Measurements from ENCODE around the gene KIAA1210.
"Not testable (repeated sequence)": the region's sequence is repeated elsewhere in the genome, so short reads cannot be mapped to it uniquely, and the experiment has no call there.

The KIAA1210 gene

GRCh38 chrX:119030990-119031389 lies 96.6 kb downstream of the KIAA1210 start:
- no peak for DNase-seq (ENCODE audit: low spot score)
- Histone ChIP-seq H3K4me1 (ENCODE audit: insufficient read depth, poor library complexity, severe bottlenecking) (no peaks in the 10 kb centered on the region), H3K27me3 (ENCODE audit: insufficient read depth, poor library complexity, severe bottlenecking) (no peaks in the 10 kb centered on the region), H3K9me3 (ENCODE audit: severe bottlenecking) (no peaks in the 10 kb centered on the region), H3K4me3 (ENCODE audit: severe bottlenecking) (no peak overlapping the region), H3K27ac (ENCODE audit: poor library complexity, severe bottlenecking) (no peak overlapping the region), H3K36me3 (ENCODE audit: low read depth) (no peaks in the 10 kb centered on the region)
- ATAC-seq (ENCODE audit: low read depth) = no peak
- TF ChIP-seq CTCF (IDR thresholded peaks at IDR 0.05; ENCODE audit: poor library complexity, severe bottlenecking) = no peak

DNA sequence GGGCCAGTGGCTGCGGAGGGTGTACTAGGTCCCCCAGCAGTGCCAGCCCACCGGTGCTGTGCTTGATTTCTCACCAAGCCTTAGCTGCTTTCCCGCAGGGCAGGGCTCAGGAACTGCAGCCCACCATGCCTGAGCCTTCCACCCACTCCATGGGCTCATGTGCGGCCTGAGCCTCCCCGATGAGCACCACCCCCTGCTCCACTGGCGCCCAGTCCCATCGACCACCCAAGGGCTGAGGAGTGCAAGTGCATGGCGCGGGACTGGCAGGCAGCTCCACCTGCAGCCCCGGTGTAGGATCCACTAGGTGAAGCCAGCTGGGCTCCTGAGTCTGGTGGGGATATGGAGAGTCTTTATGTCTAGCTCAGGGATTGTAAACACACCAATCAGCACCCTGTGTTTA lies 98.0 kb downstream of the KIAA1210 start:
- not testable (repeated sequence) for ATAC-seq (ENCODE audit: low read depth); H3K36me3 ChIP-seq (ENCODE audit: low read depth); H3K27ac ChIP-seq (ENCODE audit: poor library complexity, severe bottlenecking); H3K4me1 ChIP-seq (ENCODE audit: insufficient read depth, poor library complexity, severe bottlenecking); DNase-seq (ENCODE audit: low spot score); H3K27me3 ChIP-seq (ENCODE audit: insufficient read depth, poor library complexity, severe bottlenecking); H3K4me3 ChIP-seq (ENCODE audit: severe bottlenecking); H3K9me3 ChIP-seq (ENCODE audit: severe bottlenecking)

DNA sequence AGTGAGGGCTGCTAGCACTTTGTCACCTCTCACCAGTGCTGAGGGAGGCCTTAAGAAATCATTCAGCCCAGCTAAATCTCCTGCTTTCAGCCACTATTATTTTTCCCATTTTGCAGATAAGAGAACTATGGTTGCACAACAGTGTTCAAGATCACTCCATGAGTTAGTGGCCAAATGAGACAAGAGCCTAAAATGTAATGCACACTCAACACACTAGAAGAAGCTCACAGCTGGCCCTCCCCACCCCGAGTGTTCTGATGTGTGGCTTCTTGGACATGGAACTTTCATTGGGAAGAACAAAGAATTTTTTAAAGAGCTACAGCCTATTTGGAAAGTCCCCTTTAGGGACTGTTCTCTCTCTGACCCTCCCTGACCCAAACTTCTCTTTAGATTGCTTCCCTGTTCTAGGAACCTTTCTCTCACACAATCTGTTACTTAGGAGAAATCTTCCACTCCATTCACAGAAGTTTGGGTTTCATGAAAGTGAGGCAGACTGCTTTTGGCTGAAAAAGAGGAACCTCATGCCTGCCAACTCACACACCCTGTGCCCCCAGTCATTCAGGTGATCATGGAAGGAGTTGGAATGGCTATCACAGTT lies 98.8 kb downstream of the KIAA1210 start:
- H3K4me3 ChIP-seq (ENCODE audit: severe bottlenecking) = no peak overlapping the region
- H3K27ac ChIP-seq (ENCODE audit: poor library complexity, severe bottlenecking) = no peak overlapping the region
- no peaks in the 10 kb centered on the region for H3K9me3 ChIP-seq (ENCODE audit: severe bottlenecking)
- no peaks in the 10 kb centered on the region for H3K4me1 ChIP-seq (ENCODE audit: insufficient read depth, poor library complexity, severe bottlenecking)
- no peak for ATAC-seq (ENCODE audit: low read depth)
- no peaks in the 10 kb centered on the region for H3K27me3 ChIP-seq (ENCODE audit: insufficient read depth, poor library complexity, severe bottlenecking)
- H3K36me3 ChIP-seq (ENCODE audit: low read depth) = no peaks in the 10 kb centered on the region
- DNase-seq (ENCODE audit: low spot score) = no peak
- TF ChIP-seq CTCF (IDR thresholded peaks at IDR 0.05; ENCODE audit: poor library complexity, severe bottlenecking) = no peak
